ENCODE data around the gene SLC4A1AP.
A peak's percentile ranks its signal among the peaks of the same experiment; 100 is the strongest.

SLC4A1AP gene

DNA sequence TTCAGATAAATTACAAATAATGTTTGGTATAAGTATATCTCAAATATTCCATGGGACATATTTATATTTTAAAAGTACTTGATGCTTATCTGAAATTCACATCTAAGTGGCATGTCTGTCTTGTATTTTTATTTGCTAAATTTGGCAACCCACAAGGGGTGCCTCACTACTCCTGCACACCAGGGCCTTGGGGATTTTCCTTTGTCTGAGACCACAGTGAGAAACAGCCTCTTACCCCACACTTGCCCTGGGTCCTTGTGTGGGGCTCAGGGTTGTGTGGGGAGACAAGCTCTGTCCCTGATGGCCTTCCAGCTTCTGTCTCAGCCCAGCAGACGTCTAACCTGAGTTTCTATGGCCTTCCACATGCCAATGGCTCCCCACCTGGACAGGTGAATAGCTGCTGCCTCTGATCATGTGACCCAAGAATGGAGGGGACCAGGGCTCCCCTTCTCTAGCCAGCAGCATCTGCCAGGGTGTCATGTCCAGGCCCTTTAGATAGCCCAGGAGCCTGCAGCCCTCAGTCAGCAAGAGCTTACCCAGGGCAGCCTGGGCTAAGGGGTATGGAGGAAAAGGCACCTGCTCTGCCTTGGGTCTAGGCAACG is 58.3 kb downstream of the SLC4A1AP start:
- DNase-seq = no peak

DNA sequence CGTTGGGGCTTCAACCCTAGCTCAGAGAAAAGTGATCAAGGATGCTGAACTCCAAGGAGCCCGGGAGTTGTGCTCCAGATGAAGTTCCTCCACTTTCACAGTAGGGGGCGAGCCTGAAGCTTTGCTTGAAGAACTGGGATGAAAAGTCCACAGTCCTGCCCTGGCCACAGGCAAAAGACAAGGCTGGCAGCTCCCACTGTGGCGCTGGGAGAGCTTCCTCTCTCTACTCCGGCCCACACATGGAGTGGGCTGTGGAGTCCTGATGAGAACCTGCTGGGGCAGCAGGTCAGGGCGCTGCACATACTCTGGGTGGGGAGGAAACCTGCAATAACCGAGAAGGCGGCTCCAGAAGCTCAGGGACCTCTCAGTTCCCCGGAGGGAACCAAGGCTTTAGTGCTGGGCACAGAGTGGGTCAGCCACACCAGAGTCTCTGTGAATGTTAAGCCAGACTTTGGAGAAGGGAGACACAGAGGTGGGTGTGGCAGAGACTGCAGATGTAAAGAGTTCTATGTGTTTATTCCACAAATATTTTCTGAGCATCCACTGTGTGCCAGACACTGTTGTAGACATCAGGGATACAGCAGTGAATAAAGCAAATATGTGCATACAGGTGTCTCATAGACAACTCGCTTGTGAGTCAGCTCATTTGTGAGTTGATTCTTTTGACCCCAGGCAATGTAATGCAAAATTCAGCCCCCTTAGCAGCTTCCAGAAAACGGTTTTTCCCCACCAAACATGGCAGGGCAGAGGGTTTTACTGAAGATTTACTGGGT is 59.9 kb downstream of the SLC4A1AP start:
- peak; percentile 29 to 41 for DNase-seq

DNA sequence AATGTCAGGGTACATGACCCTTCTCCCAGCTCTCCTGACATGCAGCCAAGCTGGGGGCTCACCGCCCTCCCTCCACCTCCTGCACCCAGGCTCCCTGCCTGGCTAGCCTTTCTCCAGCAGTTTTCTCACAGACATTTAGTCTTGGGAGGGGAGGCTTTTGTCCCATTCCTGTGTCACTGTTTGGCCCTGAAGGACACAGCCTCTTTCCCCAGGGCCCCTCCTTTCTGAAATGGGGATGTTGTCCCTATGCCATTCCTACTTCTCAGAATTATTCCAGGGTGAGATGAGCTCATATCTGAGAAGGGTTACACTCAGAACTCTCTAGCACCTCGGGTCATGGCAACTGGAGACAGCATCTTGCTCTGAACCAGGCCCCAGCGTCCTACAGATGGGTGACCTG is 60.5 kb downstream of the SLC4A1AP start:
- DNase-seq = no peak

DNA sequence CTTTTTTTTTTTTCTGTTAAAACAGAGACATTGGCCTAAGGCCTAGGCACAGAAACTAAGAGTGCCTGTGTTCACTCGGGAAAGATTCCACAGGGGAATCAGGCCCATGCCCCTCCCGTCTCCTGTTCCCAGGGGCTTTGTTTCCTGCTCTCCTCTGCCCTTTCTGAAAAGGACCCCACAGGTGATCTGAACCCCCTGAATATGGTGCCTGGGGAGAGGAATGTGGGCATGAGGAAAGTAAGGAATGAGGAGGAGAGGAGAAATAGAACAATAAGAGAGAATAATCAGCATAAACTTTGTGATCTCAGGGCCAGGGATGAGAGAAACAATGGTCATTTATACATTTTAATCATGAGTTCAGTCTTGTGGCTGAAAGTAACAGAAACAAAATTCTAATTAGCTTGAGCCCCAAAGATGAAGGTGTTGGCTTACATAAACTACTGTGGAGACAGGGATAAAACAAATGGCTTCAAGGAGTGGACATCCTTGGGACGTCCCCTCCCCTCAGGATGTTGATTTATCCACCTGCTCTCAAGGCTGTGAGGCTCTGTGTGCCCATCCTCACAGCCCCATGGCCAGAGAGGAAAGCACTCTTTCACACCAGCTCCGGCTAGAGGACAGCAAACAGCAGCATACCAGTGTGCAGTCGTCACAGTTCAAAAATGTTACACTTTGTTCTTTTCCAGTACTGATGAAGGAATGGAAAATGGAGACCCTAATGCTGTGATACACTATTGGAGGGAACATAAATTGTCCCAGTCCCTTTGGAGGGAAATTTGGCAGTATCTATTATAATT is 61.4 kb downstream of the SLC4A1AP start:
- no peak for DNase-seq

DNA sequence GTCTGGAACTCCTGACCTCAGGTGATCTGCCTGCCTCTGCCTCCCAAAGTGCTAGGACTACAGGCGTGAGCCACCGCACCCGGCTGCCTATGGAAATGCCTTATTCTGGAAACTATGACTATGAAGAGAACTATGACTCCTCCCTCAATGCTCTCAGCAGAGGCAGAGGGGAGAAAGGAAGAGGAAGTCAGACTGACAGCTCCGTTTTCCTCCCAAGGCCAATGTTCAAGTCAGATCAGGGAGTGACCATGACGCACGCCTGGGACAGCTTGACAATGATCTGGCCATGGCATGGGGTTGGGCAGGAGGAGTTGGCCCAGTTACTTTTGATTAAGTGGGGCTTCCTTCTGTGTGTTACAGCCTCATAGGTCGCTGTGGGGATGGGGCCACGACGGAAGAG is 63.6 kb downstream of the SLC4A1AP start:
- DNase-seq = peak in 1 of 2 donors; percentile 44

DNA sequence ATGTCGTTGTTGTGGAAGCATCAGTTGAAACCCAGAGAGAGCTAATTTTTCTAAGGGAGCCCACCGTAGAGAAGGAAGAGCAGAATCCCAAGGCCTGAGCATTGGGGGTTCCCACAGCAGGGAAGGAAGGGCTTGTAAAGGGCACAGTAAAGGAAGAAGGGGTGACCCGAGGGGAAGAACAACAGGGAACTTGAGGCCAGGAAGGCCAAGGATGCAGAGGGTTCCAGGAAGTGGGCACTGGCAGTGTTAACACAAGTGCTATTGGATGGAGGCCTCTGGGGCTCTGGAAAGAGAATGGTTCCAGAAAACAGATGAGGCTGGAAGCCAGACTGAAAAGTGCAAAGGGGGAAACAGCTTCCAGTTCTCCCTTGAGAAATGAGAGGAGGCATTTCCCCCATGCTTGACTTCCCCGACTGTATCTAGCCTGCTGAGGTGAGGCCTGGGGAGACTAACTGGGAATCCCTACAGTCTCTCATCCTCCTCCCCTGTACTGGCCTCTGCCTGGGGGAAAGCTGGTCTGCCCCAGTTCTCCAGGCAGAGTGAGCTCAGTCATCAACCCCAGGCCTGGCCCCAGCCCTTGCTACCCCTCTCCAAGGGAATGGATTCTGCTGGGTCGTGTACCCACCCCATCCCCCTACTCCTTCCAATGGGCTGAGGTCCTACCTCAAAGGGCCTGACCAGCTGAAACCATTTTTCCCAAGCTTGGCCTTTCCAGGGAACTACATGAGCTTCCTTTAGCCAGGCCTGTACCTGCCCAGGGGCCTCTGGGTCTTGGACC is 64.6 kb downstream of the SLC4A1AP start:
- no peak for DNase-seq

DNA sequence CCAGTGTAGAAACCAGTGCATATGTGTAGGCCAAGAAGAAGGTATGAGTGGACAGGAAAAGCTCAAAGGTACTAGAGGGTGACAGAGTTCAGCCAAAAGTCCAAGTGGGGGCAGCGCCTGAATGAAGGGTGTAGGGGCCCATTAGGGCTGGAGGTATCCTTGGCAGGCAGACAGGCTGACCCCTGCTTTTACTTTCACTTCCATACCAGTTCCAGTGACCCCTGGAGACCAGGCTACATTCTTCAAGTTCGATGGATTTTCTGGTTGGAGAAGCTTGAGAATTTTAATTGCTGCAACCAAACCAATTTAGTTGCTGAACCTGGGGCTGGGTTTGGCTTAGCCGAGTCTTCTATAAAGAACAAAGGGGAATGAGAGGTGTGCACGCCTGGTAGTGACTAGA is 65.5 kb downstream of the SLC4A1AP start:
- DNase-seq = no peak

DNA sequence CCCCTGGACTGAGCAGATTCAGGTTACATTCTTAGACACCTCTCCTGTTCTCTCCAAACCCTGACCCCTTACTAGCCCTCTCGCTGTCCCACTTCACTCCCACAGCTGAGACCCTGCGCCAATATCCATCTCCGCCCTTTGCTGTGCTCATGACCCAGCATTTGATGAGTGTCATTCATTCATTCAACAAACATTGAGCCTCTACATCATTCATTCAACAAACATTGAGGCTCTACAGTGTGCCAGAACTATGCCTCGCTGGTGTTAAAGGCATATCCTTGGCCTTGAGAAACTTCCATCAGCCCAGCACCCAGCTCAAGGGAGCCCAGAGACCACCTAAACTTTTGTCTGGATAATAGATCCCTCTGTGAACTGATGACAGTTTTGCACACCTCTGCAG is 65.9 kb downstream of the SLC4A1AP start:
- DNase-seq = no peak

DNA sequence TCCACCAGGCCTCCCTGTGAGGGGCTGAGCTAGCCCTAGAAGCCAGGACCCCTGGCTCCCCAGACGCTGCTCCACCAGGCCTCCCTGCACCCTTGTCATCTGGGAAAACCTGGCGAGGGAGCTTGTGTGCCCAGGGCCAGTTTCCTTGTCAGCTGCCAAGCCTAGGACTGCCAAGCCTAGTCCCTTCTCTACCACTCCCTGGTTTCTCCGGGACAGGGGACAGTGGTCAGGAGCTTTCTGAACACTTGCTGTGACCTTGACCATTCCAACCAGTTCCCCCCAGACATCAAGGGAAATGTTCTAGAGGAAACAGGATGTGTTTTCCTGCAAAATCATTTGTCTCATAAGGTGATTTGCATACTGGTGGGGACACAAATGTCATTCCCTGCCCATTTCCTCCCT is 66.6 kb downstream of the SLC4A1AP start:
- no peak for DNase-seq

DNA sequence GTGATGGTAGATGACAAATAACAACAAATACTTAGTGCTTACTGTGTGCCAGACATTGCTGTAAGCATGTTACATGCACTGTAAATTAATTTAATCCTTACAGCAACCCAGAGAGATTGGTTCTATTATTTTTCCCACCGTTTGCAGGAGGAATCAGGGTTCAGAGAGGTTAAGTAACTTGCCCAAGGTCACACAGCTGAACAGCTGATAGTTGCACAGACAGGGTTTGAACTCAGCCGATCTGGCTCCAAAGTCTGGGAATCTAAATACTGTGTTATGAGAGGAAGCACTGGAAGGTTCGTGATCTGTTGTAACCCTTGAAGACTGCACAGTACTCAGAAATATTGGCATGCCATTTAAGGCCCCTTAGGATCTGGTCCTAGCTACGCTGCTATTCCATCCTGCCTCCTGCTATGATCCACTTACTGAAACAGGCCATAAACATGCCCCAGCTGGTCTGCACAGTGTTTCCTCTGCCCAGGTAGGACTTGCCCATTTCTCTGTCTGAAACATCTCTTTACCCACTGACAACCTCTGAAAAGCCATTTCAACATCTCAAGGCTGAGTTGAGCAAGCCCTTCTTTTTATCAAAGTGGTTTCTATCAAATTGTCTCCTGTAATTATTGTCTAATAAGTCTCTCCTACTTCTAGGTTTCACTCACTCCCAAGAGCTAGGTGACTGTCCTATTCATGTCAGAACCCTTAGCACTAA is 67.4 kb downstream of the SLC4A1AP start:
- DNase-seq = no peak

DNA sequence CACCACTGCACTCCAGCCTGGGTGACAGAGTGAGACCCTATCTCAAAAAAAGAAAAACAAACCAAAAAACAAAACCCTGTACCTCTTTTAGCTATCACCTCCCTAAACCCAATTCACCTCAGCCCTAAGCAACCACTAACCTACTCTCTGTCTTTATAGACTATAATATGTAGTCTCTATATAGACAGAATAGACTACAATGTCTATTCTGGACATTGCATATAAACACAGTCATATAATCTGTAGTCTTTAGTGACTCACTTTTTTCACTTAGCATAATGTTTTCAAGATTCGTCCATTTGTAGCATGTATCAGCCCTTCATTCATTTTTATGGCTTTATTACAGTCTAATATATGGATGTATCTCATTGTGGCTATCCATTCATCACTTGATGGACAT is 70.6 kb downstream of the SLC4A1AP start:
- DNase-seq = no peak

DNA sequence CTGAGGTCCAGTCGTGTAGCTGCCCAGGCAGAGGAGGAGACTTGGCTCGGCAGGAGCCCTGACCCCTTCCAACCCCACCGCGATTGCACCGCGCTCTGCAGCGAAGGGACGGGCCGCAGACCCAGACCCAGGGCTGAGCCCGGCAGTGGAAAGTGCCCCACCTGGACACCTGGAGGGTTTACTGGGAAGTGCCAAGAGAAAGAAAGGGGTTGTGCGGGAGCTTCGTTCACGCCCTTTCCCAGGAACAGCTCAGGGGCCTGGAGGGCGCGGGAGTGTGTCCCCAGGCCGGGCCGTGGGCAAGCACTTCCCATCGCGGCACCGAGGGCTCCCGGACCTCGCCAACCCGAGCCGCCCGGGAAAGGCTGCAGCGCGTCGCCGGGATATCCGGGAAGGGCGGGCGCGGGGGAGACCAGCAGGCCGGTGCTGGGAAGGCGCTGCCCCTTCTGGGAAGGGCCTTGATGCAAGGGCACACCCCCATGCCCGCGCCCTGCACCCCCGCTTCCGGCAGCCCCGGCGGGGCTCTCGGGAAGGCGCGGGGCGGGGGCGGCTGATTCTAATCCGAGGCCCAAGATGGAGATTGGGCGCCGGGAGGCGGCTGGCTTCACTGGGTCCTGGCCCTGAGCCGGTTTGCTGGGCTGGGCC is 71.7 kb downstream of the SLC4A1AP start:
- peak; percentile 18 to 28 for DNase-seq

DNA sequence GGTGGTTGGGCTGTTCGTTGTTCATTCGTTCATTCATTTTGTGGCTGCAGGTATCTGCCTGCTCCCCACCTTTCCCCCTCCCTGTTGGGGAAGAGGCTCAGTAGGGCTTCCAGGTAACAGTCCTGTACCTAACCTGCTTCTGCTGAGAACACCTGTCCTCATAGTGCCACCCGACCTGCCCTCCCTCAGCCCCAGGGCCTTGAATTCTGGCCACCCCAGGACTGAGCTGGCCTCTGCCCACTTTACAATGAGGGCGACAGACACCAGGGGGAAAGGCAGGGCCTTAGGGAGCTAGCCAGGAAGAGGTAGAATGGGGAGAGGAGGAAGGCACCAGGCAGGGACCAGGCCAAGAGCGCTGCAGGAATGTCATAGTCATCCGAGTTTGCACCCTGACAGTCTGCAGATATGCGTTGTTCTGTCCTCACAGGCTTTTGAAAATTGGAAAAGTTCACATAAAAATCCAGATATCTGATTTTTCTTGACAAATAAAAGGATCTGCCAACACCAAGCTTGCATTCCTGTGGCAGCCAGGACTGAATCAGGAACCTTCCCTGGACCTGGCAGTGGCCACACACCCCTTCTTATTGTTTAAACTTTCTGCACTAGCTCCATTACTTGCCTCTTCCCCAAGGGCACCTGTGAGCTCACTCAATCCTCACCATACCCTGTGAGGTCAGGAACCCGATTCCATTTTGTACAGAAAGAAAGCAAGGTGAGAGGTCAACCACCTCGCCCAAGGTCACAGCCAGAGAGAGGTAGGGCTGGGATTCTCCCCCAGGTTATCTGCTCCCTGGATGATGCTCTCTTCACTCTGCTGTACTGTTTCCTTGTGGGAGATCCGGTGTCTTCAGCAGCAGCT is 72.6 kb downstream of the SLC4A1AP start:
- no peak for DNase-seq

DNA sequence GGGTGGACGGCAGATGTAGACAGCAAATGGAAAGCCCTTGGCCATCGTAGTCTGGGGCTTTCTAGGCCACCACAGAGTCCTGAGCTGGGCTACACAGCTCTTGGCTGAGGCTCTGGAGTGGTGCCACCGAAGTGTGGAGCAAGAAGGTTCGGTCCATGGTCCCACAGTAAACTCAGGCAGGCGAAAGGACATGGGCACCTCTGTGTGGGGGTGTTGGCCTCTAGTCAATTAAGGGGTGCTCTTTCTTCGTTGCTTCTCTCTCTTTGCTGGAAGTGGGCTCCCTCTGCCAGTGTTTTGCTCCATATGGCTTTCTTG is 73.2 kb downstream of the SLC4A1AP start:
- DNase-seq = no peak

DNA sequence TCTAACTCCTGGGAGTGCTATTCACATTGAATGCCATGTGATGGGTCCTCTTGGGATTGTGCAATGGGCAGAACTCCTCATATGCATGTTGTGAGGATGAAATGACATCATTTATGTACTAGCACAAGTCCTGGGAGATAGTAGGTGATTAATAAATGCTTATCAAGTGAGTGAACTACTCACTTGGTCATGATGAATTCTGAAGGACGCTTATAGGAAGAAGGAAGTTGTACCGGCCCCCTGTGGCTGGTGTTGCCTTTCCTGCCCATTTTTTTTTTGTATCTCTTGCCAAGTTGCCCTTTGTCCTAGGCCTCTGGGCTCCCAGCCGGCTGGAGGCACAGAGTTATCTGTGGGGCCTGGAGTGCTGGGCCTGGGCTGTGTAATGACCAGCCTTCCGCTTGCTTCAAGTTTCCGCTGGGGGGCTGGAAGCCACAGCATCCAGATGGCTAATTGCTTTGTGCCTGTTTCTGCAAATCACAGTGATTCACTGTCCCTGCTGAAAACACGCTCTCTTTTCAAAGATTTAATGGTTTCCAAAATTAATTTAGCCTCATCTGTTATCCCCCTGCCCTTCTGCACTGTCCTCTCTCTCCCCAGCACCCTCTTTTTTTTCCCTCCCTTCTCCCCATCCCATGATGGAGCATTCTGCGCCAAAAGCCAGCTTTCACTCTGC is 74.1 kb downstream of the SLC4A1AP start:
- DNase-seq = no peak

DNA sequence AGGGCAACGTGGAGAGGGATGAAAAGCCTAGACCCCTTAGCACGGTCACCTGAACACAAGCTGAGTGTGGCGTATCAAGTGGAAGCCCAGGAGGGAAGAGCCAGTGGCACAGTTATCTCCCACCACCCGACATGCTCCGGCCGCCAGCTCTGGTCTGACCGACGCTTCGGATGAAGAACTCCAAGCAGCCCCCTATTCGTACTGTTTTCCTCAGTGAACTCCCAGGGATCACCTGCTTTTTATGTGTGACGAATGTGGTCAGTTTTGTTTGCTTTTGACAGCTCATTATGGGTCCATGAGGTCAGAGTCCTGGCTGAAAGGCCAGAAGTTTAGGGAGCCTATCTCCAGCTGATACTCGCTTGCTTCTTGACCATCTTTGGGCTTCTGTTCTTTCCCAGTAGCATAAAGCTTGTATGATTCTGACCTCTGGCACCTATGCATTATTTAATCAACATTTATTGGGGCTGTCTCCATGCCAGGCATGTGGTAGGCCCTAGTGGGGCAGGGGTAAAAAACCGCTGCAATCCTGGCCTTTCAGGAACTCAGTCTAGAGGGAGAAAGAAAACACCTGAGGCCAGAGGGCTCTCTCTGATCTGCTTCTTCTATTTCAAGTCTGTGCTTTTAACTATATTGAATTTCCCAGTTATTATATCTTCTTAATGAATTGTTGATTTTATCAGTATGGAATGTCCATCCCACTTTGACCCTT is 74.8 kb downstream of the SLC4A1AP start:
- no peak for DNase-seq

DNA sequence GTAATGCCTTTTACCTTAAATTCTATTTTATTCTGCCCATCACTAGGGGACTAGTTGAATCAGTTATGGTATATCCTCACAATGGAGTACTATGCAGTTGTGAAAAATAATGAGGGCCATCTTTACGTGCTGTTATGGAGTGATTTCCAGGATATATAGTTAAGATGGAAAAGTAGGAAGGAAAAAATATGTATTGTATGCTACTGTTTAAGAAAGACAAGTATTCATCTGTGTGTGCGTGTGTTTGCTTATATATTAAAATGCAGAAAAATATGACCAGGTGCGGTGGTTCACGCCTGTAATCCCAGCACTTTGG is 75.3 kb downstream of the SLC4A1AP start:
- no peak for DNase-seq

DNA sequence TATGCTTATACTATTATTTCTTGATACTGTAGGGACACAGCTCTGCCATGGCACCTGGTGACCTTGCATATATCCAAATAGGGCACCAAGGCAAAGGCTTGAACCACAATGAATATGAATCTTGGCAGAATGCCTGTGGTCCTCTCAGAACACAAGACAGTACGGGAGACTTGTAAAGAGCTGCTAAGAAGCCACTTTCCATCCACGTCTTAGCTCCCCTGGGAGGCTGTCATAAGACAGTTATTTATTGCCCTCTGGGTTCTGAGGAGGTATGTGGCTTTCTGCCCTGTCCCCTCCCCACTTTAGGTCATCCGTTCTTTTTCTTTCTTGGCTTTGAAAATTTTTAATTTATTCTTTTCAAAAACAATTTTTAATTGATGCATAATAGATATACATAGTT is 78.0 kb downstream of the SLC4A1AP start:
- DNase-seq = no peak

DNA sequence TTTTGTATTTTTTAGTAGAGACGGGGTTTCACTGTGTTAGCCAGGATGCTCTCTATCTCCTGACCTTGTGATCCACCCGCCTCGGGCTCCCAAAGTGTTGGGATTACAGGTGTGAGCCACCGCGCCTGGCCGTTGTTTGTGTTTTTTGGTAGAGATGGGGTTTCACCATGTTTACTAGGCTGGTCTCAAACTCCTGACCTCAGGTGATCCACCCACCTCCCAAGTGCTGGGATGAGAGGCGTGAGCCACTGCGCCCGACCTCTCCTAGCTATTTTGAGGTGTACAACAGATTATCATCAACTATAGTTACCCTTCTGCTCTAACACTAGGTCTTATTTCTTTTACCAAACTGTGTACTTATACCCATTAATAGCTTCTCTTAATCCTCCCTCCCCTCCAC is 78.9 kb downstream of the SLC4A1AP start:
- DNase-seq = no peak
